GM12873 (cell line): ENCODE data around the gene FNIP2.

Experiments used
- TF ChIP-seq, protein P1 (sequence below): IDR thresholded peaks from 2 replicates; pipeline ENCODE4 v1.5.1; 2012; ENCODE audit warnings: low read depth, mild to moderate bottlenecking, moderate library complexity, low read length, control low read depth; ENCODE audit not compliant: insufficient read depth; ENCODE audit errors: missing control alignments

FNIP2 gene

GRCh38 chr4:158787709-158788475 lies 19.1 kb downstream of the FNIP2 start:
- TF ChIP-seq, protein P1, sequence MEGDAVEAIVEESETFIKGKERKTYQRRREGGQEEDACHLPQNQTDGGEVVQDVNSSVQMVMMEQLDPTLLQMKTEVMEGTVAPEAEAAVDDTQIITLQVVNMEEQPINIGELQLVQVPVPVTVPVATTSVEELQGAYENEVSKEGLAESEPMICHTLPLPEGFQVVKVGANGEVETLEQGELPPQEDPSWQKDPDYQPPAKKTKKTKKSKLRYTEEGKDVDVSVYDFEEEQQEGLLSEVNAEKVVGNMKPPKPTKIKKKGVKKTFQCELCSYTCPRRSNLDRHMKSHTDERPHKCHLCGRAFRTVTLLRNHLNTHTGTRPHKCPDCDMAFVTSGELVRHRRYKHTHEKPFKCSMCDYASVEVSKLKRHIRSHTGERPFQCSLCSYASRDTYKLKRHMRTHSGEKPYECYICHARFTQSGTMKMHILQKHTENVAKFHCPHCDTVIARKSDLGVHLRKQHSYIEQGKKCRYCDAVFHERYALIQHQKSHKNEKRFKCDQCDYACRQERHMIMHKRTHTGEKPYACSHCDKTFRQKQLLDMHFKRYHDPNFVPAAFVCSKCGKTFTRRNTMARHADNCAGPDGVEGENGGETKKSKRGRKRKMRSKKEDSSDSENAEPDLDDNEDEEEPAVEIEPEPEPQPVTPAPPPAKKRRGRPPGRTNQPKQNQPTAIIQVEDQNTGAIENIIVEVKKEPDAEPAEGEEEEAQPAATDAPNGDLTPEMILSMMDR, result no peak

DNA sequence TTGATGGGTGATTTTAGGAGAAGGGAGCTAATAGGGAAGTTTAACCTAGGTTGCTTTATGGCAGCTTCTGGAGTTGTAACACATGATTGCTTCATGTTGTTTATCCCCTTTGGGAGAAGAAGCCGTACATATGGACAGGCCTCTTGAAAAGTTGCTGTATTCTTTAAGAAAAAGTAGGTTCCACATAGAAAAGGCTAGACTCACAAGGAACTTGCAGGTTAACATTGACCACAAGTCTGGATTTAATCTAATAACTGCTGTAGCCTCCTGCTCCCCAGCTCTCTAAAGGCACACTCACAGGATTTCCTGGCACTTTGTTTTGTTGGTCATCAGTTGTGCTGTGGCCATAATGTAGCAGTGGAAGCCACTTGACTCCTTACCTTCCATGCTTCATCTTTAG lies 19.7 kb downstream of the FNIP2 start:
- TF ChIP-seq, protein P1, result no peak

DNA sequence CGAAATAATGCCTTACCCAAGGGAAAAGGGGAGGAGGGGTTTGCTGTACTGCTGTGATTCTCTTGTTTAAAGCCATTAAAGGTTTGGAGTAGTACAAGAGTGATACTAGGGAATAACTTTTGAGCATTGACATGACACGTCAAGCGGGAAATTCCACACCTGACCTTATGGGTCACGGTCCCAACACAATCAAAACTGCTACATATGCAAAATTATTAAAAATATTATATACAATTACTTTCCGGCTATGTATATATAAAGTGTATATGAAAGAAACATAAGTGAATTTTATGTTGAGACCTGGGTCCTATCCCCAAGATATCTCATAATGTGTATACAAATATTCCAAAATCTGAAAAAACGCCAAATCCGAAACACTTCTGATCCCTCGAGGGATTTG lies 21.0 kb downstream of the FNIP2 start:
- TF ChIP-seq, protein P1, result no peak

- TF ChIP-seq, protein P1, result no peak
Measured at GRCh38 chr4:158793021-158793420, 24.2 kb downstream of the FNIP2 start.

DNA sequence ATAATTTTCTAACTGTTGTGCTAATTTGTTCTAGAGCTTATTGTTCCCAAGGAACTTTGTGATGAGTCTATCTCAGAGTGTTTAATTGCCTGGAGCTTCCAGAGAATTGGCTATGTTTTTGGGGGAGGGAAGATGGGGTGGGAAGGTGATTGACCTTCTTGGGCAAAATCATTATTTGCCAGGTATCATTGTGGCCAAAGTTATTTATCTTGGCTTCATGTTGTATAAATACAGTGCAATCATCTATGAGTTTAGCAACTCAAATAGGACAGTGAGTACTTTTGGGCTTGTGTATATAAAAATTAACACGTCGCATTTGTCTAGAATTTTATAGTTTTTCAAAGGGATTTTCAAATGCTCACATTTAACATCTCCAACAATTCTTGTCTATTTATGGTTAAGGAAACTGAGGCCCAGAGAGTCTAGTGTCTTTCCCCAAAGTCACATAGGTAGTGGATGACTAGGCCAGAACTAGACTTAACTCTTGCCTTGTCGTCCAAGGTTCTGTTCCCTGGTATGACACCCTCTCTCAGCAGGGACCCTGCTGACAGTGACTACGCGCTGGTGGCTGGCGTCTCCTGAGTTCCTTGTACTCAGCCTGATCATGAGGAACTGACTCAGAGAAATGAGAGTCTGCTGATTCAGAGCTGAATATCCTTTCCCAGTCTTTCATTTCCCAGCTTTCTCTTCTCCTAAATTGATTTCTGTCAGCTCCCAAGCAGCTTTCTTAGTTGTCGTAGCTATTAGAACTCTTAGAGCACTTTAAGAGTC lies 27.7 kb downstream of the FNIP2 start:
- TF ChIP-seq, protein P1, result no peak

DNA sequence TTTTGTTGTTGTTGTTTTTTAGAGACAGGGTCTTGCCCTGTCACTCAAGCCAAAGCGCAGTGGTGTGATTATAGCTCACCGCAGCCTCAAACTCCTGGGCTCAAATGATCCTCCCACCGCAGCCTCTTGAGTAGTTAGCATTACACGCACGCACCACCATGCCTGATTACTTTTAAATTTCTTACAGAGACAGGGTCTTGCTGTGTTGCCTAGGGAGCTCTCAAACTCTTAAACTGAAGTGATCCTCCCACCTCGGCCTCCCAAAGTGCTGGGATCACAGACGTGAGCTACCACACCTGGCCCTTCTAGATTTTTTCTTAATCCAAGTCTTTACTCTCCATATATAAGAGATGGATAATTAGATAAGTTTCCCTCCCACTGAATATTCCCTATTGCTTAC lies 29.2 kb downstream of the FNIP2 start:
- TF ChIP-seq, protein P1, result no peak

DNA sequence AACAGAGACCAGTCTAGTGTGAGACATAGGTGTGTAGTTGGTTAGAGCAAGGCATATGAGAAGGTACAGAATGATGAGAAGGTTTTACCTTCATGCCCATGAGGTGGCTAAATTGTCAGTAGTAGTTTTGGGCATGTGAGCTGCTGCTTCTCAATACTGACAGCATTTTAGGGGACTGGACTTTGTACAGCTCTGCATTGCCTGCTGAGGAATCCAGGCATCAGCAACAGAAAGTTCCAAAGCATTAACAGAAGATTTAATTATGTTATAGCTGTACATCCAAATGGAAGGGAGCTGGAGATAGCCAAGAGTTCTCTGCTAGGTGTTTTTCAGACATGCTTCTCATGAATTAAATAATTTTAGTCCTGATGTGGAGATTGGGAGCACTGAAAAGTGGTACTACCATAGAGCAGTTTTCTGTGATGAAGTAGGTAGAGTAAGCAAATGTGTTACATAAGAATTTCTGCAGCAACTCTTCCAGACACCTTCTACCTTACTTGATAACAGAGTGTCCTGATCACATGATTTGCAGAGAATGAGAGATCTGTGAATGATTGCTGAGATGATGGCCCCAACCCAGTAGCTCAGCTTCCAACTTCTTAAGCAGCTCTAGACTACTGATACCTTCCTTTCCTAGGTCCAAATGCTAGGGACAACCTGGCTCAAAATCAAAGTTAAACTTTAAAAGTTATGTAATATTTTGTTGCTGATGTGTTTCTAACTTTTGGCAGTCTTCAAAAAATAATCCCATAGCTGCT lies 30.4 kb downstream of the FNIP2 start:
- TF ChIP-seq, protein P1, result no peak
